Amygdala (tissue), 56 donors: ENCODE data around the gene ACO2.
"Not testable (repeated sequence)": the region's sequence is repeated elsewhere in the genome, so short reads cannot be mapped to it uniquely, and the experiment has no call there.

Source experiments
- DNase-seq, 56 donors: peaks; one replicate each; lab custom pipeline; 2025; lab: John Stamatoyannopoulos, UW

The ACO2 gene

GRCh38 chr22:41561335-41561734 lies 92.4 kb downstream of the ACO2 start:
- peak in 1 of 56 donors; percentile 38 for DNase-seq

- peak in 1 of 56 donors; percentile 22 for DNase-seq
Observed at GRCh38 chr22:41561788-41562187, 92.9 kb downstream of the ACO2 start.

DNA sequence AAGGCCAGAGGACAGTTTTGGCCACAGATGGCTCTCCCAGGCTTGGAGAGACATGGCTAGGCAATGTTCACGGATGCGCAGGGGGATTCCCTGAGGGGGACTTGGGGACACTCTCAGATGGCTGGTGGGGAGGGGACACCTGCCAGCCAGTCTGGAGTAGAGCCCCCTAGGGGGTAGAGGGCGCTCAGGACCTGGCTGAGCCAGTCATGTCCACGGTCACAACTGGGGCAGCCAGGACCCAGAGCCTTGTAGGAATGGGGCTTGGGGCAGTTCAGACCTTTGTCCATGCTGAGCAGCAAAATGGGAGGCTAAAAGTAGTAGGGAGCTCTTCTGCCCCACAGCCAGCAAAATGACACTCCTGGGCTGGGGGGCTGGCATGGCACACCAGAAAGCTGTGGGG lies 93.5 kb downstream of the ACO2 start:
- DNase-seq, result no peak

GRCh38 chr22:41563051-41563711 lies 94.3 kb downstream of the ACO2 start:
- peak in 1 of 56 donors; percentile 65 for DNase-seq

GRCh38 chr22:41564563-41564962 lies 95.6 kb downstream of the ACO2 start:
- no peak for DNase-seq

GRCh38 chr22:41565403-41566054 lies 96.6 kb downstream of the ACO2 start:
- DNase-seq, result no peak

DNA sequence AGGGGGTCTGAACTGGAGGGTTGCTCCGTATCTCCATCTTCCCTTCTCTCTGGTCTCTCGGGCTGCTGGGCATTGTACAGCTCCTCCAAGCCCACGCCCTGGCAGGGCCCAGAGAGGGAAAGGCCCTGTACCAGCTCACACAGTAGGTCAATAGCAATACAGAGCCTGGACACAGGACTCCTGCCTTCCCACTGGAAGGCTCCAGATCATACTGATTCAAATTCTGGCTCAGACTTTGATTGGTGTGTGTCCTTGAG lies 98.5 kb downstream of the ACO2 start:
- DNase-seq, result no peak

- DNase-seq, result peak in 5 of 56 donors; percentile 12 to 33 (median 26)
Observed at GRCh38 chr22:41568811-41569210, 99.9 kb downstream of the ACO2 start.

- DNase-seq, result no peak
Observed at GRCh38 chr22:41570221-41570620, 101.3 kb downstream of the ACO2 start.

DNA sequence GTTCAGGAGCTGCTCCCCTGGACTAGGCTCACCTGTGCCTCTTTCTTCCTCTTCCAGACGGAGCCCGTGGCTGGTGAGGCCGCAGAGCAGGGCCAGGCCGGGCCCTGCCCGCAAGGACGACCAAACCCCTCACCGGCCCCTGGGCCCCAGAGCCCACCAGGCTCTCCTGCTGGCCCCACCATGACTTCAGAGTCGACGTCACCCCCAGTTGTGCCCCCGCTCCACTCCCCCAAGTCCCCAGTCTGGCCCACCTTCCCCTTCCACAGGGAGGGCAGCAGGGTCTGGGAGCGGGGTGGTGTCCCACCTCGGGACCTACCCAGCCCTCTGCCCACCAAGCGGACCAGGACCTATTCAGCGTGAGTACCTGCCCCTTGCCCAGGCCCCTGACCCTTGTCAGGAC lies 102.9 kb downstream of the ACO2 start:
- DNase-seq, result no peak

GRCh38 chr22:41572305-41572704 lies 103.4 kb downstream of the ACO2 start:
- DNase-seq, result not testable (repeated sequence)

- DNase-seq, result no peak
Observed at GRCh38 chr22:41573677-41574076, 104.8 kb downstream of the ACO2 start.

DNA sequence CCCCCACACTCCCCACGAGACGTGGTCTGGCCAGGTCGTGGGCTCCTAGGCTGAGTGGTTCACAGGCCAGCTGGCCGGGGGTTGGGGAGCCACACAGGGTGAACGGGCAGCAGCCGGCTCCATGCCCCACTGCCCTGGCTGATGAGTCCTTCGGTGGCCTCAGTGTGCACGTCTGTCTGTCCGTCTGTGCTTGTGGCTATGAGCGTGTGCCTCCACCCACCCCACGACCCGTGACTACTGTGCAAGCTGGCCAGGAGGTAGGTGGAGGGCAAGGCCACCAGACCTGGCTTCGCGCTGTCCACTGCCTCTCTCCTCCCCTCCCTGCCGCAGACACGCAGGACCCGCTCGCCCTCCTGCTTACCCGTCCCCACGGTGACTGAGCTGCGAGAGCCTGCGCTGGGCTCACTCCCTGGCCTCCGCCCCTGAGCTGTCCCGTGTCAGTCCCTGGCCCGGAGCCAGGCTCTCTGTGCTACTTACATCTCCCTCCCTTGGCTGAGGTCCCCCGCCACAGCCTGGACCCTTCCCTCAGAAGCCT lies 106.0 kb downstream of the ACO2 start:
- DNase-seq, result peak in 20 of 56 donors; percentile 16 to 65 (median 44)

GRCh38 chr22:41575533-41575932 lies 106.6 kb downstream of the ACO2 start:
- no peak for DNase-seq

DNA sequence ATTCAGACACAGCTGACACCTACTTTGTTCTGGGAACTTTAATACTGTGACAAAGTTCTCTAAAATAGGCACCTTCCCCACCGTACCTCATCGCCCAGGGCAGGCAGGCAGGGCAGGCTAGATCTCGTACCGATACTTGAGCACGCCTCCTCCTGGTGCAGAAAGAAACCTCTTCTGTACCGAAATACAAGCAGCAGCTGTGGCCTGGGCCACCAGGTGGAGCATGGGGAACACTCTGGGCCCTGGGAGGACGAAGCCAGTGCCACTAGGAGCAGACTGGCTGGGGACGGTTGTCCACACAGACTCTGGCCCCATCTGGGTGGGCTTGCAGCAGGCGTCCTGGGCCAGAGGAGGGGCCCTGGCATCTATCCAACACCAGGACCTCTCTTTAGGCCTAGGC lies 108.0 kb downstream of the ACO2 start:
- DNase-seq, result peak in 11 of 56 donors; percentile 7 to 48 (median 24)

GRCh38 chr22:41578114-41578513 lies 109.2 kb downstream of the ACO2 start:
- DNase-seq, result no peak
